Measurements from ENCODE around the gene ZNG1A.
"Not testable (repeated sequence)": the region's sequence is repeated elsewhere in the genome, so short reads cannot be mapped to it uniquely, and the experiment has no call there.

Gene ZNG1A

DNA sequence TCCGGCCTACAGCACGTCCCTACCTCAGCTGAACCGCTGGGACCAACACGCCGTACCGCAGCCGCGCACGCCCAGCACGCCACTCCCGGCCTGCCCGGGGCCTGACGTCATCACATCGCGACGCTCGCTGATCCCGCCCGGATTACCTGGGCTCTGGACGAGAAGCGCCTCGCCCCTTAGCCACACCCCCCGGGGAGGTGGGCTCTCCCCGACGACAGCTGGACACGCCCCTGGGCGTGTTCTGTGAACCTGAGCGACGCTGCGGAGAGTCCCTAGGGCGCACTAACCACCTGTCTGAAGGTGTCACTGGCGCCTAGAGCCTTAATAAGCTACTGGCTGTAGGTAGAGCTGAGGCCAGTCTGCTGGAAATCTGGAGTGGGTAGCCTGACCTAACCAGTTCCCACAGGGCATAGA, at the start of gene ZNG1A:
Gene ZNG1A, minus strand, starts transcription at position 87 of the 414 bp plus-strand sequence. CDS start 87 bp downstream, outside the sequence.
- H3K36me3 ChIP-seq, H3K9ac ChIP-seq, H3K4me1 ChIP-seq, H3K9me3 ChIP-seq, H3K27me3 ChIP-seq, H3K27ac ChIP-seq, H4K20me1 ChIP-seq: not testable (repeated sequence)
- Histone ChIP-seq H3K4me3 (peak within 1 kb of the TSS; percentile 64), H3K4me2 (peak within 1 kb of the TSS; percentile 55; the same call in 1 of the 2 replicates)

DNA sequence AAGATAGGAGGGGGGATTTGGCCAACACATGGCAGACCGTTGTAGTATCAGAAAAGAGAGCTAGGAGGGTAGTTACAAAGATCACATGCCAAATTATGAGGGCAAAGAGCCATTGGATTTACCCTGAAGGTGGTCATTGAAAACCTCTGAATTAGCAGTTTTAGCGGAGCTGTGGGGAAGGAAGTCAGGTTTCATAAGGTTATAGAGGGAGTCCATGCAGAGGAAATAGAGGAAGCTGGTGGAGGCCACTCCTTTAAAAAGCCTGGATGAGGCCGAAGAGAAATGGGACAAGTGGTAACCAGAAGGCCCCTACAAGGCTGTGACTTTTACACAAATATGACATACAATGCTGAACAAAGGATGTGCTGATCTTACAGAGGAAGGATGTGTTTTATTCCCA, 49.0 kb upstream of the ZNG1A start:
- H3K27ac ChIP-seq, result no peak overlapping the region
- no peaks in the 10 kb centered on the region for H3K36me3 ChIP-seq
- no peaks in the 10 kb centered on the region; the same call in 1 of the 2 replicates for H3K9me3 ChIP-seq
- no peak overlapping the region for H3K4me3 ChIP-seq
- no peak for TF ChIP-seq Cebpa-rat (IDR thresholded peaks at IDR 0.05)
- H3K9ac ChIP-seq, result no peak overlapping the region
- H3K27me3 ChIP-seq, result no peaks in the 10 kb centered on the region
- no peaks in the 10 kb centered on the region for H4K20me1 ChIP-seq
- H3K4me2 ChIP-seq, result no peak overlapping the region
- H3K4me1 ChIP-seq, result peaks cover 12% of the 10 kb centered on the region

DNA sequence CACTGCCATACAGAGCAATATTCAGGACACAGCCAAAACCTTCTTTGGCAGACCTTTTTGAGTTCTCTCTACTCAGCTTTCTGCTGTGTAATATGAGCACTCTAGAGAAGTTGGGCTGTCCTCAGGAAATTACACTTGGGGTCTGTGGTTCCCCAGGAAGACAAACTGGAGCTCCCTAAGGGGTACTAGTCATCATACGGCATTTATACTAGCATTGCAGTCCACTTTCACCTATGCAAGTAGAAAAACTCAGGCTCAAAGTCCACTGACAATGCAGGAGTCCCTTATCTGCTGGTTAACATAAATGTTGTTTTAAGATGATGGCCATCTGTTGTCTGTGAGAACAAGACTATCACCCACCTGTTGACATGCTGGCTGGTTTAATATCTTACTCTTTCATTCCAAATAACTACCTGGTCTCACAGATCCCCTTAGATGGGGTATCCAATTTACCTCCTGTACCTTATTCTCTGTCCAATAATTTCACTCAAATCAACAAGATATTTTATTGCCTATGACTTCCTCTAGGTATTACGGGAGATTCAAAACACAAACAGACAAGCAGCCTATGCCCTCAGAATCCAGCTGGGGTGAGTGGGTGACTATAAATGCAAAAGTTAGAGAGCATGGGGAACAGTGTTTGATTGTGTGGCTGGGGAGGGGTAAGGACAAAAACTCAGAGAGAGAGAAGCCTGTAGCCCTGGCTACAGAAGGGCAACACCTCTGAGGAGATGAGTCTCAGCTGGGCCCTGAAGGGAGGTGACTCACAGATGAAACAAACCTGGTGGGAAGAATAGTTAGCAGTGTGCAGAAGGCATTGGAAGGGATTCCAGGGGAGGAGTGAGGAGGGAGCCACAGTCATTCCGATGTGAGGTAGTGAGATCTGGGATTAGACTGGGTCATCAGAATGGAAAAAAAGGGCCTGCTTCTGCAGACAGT, 46.0 kb upstream of the ZNG1A start:
- Histone ChIP-seq H3K36me3 (no peaks in the 10 kb centered on the region), H4K20me1 (no peaks in the 10 kb centered on the region), H3K27ac (no peak overlapping the region), H3K4me3 (no peak overlapping the region), H3K27me3 (no peaks in the 10 kb centered on the region), H3K4me2 (peak overlapping the region; percentile 33), H3K9ac (no peak overlapping the region), H3K4me1 (peaks cover 15% of the 10 kb centered on the region), H3K9me3 (no peaks in the 10 kb centered on the region; the same call in 1 of the 2 replicates)
- TF ChIP-seq Cebpa-rat (IDR thresholded peaks at IDR 0.05), result no peak

DNA sequence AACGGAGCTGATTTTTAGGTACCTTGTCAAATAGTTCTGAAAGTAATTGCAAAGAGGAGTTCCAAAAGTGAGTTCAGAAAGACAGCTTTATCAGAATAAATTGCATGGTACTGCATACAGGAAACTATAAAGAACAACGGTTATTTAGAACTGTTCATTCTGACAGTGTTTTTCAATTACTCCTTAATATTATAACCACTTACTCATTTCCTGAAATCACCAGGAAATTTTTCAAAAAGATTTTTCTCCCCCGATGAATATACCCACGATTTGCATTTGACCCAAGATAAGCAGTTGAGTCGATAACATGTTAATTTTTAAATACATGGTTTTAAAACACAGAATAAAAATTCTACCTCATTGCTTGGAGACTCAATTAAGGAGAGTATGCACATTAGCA, 45.2 kb upstream of the ZNG1A start:
- peaks cover 15% of the 10 kb centered on the region for H3K4me1 ChIP-seq
- no peaks in the 10 kb centered on the region; the same call in 1 of the 2 replicates for H3K9me3 ChIP-seq
- no peak overlapping the region for H3K4me3 ChIP-seq
- no peak overlapping the region for H3K9ac ChIP-seq
- no peaks in the 10 kb centered on the region for H3K36me3 ChIP-seq
- no peaks in the 10 kb centered on the region for H3K27me3 ChIP-seq
- TF ChIP-seq Cebpa-rat (IDR thresholded peaks at IDR 0.05), result no peak
- H4K20me1 ChIP-seq, result no peaks in the 10 kb centered on the region
- H3K4me2 ChIP-seq, result peak overlapping the region; percentile 33; the same call in 1 of the 2 replicates
- H3K27ac ChIP-seq, result no peak overlapping the region

DNA sequence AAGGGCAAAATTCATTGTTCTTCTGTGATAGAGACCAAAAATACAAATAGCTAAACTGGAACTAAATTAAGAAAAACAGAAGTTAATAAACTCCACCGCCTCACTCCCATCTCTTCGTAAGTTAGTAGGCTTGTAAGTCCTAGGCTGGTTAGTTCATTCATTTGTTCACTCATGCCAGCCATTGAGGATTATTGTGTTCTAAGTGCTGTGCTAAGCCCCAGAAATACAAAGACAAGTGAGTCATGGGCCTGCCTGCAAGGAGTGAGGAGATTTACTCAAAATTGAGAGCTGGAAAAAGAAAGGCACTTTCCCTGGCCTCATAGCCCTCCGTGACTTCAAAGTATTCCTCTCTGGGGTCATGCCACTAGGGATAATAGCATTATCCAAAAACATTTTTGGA, 44.3 kb upstream of the ZNG1A start:
- Histone ChIP-seq H3K4me1 (peaks cover 15% of the 10 kb centered on the region), H3K4me3 (no peak overlapping the region), H3K27me3 (no peaks in the 10 kb centered on the region), H3K9ac (no peak overlapping the region), H4K20me1 (no peaks in the 10 kb centered on the region), H3K4me2 (no peak overlapping the region), H3K36me3 (no peaks in the 10 kb centered on the region), H3K27ac (no peak overlapping the region), H3K9me3 (no peaks in the 10 kb centered on the region)
- no peak for TF ChIP-seq Cebpa-rat (IDR thresholded peaks at IDR 0.05)

DNA sequence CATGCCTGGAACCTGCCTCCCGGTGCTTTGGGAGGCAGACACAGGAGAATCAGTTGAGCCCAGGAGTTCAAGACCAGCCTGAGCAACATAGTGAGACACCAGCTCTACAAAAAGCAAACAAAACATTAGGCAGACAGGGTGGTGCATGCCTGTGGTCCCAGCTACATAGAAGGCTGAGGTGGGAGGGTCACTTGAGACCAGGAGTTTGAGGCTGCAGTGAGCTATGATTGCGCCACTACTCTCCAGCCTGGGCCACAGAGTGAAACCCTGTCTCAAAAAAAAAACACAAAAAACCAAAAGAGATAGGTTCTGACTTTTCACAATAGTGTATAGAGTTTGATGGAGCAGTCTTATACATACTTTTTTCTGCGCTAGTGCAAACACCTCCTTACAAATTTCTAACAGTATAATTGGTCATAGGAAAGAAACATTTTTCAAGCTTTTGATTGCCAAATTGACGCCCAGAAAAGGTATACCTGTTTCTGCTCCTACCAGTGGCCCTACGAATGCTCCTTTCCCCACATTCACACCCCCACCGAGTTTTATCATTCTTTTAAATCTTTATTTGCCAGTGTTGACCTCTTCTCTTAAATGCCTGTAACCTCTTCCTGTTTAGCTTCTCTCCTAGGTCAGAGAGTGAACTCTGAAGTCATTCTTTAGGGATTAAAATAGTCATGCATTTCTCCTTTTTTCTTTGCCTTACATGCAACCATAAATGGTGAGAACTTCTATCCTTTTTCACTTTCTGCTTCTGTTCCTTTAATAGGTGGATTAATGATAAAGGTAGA, 43.3 kb upstream of the ZNG1A start:
- H3K4me2 ChIP-seq, result no peak overlapping the region
- no peak for TF ChIP-seq Cebpa-rat (IDR thresholded peaks at IDR 0.05)
- H4K20me1 ChIP-seq, result no peaks in the 10 kb centered on the region
- no peak overlapping the region for H3K9ac ChIP-seq
- no peak overlapping the region for H3K4me3 ChIP-seq
- no peak overlapping the region for H3K27ac ChIP-seq
- H3K4me1 ChIP-seq, result peaks cover 15% of the 10 kb centered on the region
- no peaks in the 10 kb centered on the region for H3K36me3 ChIP-seq
- H3K9me3 ChIP-seq, result no peaks in the 10 kb centered on the region
- no peaks in the 10 kb centered on the region for H3K27me3 ChIP-seq

DNA sequence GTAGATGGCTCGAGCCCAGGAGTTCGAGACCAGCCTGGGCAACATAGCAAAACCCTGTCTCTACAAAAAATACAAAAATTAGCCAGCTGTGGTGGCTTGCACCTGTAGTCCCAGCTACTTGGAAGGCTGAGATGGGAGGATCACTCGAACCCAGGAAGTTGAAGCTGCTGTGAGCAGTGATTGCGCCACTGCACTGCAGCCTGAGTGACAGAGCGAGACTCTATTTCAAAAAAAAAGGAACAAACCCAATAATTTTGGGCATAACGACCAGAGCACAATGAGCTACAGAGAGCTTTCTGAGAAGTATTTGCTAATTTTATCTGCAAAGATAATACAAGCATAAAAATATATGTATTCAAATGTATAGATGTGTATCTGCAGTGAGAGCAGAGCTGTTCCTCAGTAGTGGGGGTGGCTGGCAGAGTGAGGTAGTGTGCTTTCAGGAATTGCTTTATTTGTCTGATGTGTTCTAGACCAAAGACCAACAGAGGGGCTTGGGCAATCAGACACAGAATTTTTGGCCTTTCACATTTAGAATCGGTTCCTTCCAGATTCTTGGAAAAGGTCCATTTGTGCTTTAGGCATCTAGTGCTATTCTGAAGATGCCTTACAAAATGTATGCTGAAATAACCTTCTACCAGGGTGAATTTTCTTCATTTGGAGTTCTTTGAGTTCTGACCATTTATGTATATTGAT, 41.0 kb upstream of the ZNG1A start:
- Histone ChIP-seq H3K4me2 (no peak overlapping the region), H3K27ac (no peak overlapping the region), H4K20me1 (no peaks in the 10 kb centered on the region), H3K36me3 (no peaks in the 10 kb centered on the region), H3K27me3 (peaks cover 14% of the 10 kb centered on the region), H3K4me3 (no peak overlapping the region), H3K4me1 (peaks cover 21% of the 10 kb centered on the region), H3K9me3 (no peaks in the 10 kb centered on the region), H3K9ac (no peak overlapping the region)
- no peak for TF ChIP-seq Cebpa-rat (IDR thresholded peaks at IDR 0.05)

DNA sequence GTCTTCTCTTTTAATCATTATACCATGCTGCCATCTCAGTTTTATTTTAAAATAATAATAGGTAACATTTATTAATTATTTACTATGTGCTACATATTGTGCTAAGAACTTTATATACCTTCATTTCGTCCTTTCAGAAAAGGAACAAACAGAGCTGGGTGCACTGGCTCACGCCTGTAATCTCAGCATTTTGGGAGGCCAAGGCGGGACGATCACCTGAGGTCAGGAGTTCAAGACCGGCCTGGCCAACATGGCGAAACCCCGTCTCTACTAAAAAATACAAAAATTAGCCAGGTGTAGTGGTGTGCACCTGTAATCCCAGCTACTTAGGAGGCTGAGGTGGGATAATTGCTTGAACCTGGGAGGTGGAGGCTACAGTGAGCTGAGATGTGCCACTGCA, 40.2 kb upstream of the ZNG1A start:
- H3K9ac ChIP-seq, H4K20me1 ChIP-seq, H3K27ac ChIP-seq, H3K4me3 ChIP-seq, H3K4me2 ChIP-seq, H3K9me3 ChIP-seq, H3K36me3 ChIP-seq: not testable (repeated sequence)
- H3K4me1 ChIP-seq, result peaks cover 13% of the 10 kb centered on the region
- peaks cover 21% of the 10 kb centered on the region for H3K27me3 ChIP-seq

DNA sequence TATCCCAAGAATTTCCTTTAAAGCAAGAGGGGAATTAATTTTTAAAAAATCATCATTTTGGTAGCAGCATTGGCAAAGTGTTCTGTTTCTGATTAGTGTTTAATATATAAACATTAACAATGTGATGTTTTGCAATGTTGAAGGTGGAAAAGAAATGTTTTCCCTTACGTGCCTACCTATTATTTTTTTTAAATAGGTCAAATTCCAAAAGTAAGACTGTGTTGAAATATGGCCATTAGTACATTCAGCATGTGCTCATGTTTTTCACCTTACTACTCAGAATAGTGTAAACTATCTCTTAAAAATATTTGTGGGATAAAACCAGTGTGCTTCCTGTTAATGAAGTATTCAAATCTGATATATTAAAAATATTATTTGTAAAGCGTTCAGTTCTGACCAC, 39.1 kb upstream of the ZNG1A start:
- Histone ChIP-seq H3K9me3 (no peaks in the 10 kb centered on the region), H3K27ac (no peak overlapping the region), H3K4me1 (peaks cover 10% of the 10 kb centered on the region), H3K4me2 (no peak overlapping the region), H4K20me1 (no peaks in the 10 kb centered on the region), H3K4me3 (no peak overlapping the region), H3K27me3 (peaks cover 21% of the 10 kb centered on the region), H3K9ac (no peak overlapping the region), H3K36me3 (no peaks in the 10 kb centered on the region)
- TF ChIP-seq Cebpa-rat (IDR thresholded peaks at IDR 0.05), result no peak
